ENCODE data around the gene YPEL3.

GRCh38 chr16:30079480-30079879 is 16.5 kb downstream of the YPEL3 start:
- TF ChIP-seq CTCF (IDR thresholded peaks at IDR 0.05) (no peak), EP300 (IDR thresholded peaks at IDR 0.05) (no peak), POLR2A (IDR thresholded peaks at IDR 0.05) (no peak)

All from suprapubic skin (tissue), 3 donors.